ENCODE data around the gene ZFAND3. TPM values are rescaled to one million over a fixed set of nuclear protein-coding genes. Genes with fewer than 3 reads are reported as not detected.

Gene ZFAND3
- total RNA-seq, 2 experiments from 2014 or later: 8.3 to 33.8 TPM

DNA sequence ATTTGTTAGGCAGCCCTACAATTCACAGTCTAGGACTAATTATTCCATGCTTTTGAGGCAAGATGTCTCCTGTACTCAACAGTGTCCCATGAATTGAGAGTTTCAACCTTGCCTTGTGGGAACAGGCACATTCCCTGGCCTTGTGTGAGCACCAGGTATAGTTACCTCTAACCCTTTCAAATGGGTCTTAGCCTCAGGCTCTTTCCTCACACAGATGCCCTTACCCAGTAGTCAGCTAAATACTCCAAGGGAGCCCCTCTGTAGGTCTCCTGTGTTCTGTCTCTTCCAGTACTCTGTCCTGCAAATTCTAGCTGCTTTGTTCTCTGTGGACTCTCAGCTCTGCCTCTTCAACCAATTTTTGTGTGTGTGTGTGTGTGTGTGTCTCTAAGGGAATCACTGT lies 135.3 kb downstream of the ZFAND3 start:
- Histone ChIP-seq H3K4me2 (ENCODE audit: low read length) (no peak overlapping the region), H3K9me3 (ENCODE audit: low read length) (no peaks in the 10 kb centered on the region), H3K36me3 (ENCODE audit: insufficient read depth, low read length) (no peaks in the 10 kb centered on the region), H4K20me1 (ENCODE audit: insufficient read depth, low read length) (peaks cover 9% of the 10 kb centered on the region; the same call in 1 of the 2 replicates), H3K79me2 (ENCODE audit: insufficient read depth, low read depth, low read length) (peaks cover 10% of the 10 kb centered on the region; the same call in 1 of the 2 replicates), H2AFZ (ENCODE audit: low read length) (no peak overlapping the region), H3K9me2 (ENCODE audit: insufficient read depth, low read length) (no peaks in the 10 kb centered on the region), H3K27ac (ENCODE audit: low read depth, low read length, poor library complexity, severe bottlenecking) (no peak overlapping the region), H3K4me1 (ENCODE audit: insufficient read depth, low read length, poor library complexity, severe bottlenecking) (peaks cover 3% of the 10 kb centered on the region), H3K4me3 (ENCODE audit: low read depth, low read length, poor library complexity, severe bottlenecking) (no peak overlapping the region)
- POLR2A ChIA-PET: no interaction called here
- intact Hi-C loops (cut with micrococcal nuclease; ENCODE audit: unreplicated experiment): no loop called here
- TF ChIP-seq, protein P1, sequence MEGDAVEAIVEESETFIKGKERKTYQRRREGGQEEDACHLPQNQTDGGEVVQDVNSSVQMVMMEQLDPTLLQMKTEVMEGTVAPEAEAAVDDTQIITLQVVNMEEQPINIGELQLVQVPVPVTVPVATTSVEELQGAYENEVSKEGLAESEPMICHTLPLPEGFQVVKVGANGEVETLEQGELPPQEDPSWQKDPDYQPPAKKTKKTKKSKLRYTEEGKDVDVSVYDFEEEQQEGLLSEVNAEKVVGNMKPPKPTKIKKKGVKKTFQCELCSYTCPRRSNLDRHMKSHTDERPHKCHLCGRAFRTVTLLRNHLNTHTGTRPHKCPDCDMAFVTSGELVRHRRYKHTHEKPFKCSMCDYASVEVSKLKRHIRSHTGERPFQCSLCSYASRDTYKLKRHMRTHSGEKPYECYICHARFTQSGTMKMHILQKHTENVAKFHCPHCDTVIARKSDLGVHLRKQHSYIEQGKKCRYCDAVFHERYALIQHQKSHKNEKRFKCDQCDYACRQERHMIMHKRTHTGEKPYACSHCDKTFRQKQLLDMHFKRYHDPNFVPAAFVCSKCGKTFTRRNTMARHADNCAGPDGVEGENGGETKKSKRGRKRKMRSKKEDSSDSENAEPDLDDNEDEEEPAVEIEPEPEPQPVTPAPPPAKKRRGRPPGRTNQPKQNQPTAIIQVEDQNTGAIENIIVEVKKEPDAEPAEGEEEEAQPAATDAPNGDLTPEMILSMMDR (conservative IDR thresholded peaks at IDR 0.05; ENCODE audit: low read length): no peak
- no peak for TF ChIP-seq EZH2phosphoT487 (IDR thresholded peaks at IDR 0.05; ENCODE audit: borderline replicate concordance, low read depth, low read length)
- no TSS peak for BruUV-seq (replicated peaks)
- DNase-seq (ENCODE audit: low spot score): no peak
- CTCF ChIA-PET (ENCODE audit: unreplicated experiment): no interaction called here

DNA sequence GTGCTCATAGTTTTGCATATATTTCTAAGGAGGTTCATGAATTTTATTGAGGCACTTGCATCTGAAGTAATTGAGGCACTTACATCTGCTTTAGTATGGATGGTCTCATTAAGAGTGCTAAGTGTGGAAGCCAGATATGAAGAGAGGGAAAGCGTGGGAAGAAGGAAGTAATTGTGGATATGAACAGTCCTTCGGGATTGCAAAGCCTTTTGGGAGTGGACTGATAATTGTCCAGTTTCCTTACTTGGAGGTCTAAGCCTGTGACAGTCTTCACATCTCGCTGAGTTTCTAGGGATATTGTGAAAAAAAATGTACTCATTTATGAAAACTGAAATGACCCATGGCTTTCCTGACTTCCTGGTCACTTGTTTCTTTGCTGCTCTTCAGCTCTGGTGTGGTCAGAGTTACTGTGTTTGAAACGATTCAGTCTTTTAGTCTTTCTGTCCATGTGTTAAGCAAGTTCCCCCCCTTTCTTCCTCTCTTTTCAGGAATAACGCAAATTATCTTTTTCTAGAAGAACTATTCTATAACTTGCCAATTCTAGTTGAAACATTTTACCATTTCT lies 137.3 kb downstream of the ZFAND3 start:
- Histone ChIP-seq H2AFZ (ENCODE audit: low read length) (no peak overlapping the region), H3K4me2 (ENCODE audit: low read length) (no peak overlapping the region), H3K9me3 (ENCODE audit: low read length) (no peaks in the 10 kb centered on the region), H3K36me3 (ENCODE audit: insufficient read depth, low read length) (no peaks in the 10 kb centered on the region), H3K4me3 (ENCODE audit: low read depth, low read length, poor library complexity, severe bottlenecking) (no peak overlapping the region), H3K9me2 (ENCODE audit: insufficient read depth, low read length) (no peaks in the 10 kb centered on the region), H3K79me2 (ENCODE audit: insufficient read depth, low read depth, low read length) (peaks cover 10% of the 10 kb centered on the region; the same call in 1 of the 2 replicates), H3K4me1 (ENCODE audit: insufficient read depth, low read length, poor library complexity, severe bottlenecking) (peaks cover 4% of the 10 kb centered on the region), H3K27ac (ENCODE audit: low read depth, low read length, poor library complexity, severe bottlenecking) (no peak overlapping the region), H4K20me1 (ENCODE audit: insufficient read depth, low read length) (peaks cover 9% of the 10 kb centered on the region; the same call in 1 of the 2 replicates)
- ChIA-PET POLR2A (no interaction called here), CTCF (ENCODE audit: unreplicated experiment) (no interaction called here)
- no TSS peak for BruUV-seq (replicated peaks)
- no peak for DNase-seq (ENCODE audit: low spot score)
- TF ChIP-seq, protein P1 (conservative IDR thresholded peaks at IDR 0.05; ENCODE audit: low read length): no peak
- TF ChIP-seq EZH2phosphoT487 (IDR thresholded peaks at IDR 0.05; ENCODE audit: borderline replicate concordance, low read depth, low read length): no peak
- intact Hi-C loops (cut with micrococcal nuclease; ENCODE audit: unreplicated experiment): no loop called here

DNA sequence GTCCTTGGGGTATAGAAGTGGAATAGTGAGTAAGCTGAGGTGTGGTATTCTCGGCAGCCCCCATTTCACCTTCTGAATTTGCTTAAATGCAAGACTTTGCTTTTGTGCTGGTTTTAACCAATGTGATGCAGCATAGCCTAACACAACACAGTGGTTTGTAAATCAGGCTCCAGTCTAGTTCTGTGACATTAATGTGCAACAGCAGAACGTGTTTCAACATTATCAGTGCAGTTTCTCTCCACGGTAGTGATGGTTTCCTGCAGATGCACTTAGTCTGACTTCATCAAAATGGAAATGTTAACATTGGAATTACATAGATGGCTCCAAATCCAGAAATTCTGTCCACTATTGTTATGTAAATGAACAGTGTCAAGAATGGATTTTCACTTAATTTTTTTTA lies 139.5 kb downstream of the ZFAND3 start:
- Histone ChIP-seq H3K27ac (ENCODE audit: low read depth, low read length, poor library complexity, severe bottlenecking) (no peak overlapping the region), H3K9me3 (ENCODE audit: low read length) (no peaks in the 10 kb centered on the region), H2AFZ (ENCODE audit: low read length) (no peak overlapping the region), H3K36me3 (ENCODE audit: insufficient read depth, low read length) (no peaks in the 10 kb centered on the region), H3K9me2 (ENCODE audit: insufficient read depth, low read length) (no peaks in the 10 kb centered on the region), H3K4me3 (ENCODE audit: low read depth, low read length, poor library complexity, severe bottlenecking) (no peak overlapping the region), H3K4me2 (ENCODE audit: low read length) (no peak overlapping the region), H3K4me1 (ENCODE audit: insufficient read depth, low read length, poor library complexity, severe bottlenecking) (peaks cover 4% of the 10 kb centered on the region), H4K20me1 (ENCODE audit: insufficient read depth, low read length) (no peaks in the 10 kb centered on the region), H3K79me2 (ENCODE audit: insufficient read depth, low read depth, low read length) (no peaks in the 10 kb centered on the region)
- no TSS peak for BruUV-seq (replicated peaks)
- no peak for DNase-seq (ENCODE audit: low spot score)
- POLR2A ChIA-PET: interaction anchor here (0.7 kb wide), 2 partner anchors 15 to 23 kb away, joined by 3 read pairs; no protein-coding TSS in a partner anchor
- CTCF ChIA-PET (ENCODE audit: unreplicated experiment): no interaction called here
- TF ChIP-seq, protein P1 (conservative IDR thresholded peaks at IDR 0.05; ENCODE audit: low read length): no peak
- no peak for TF ChIP-seq EZH2phosphoT487 (IDR thresholded peaks at IDR 0.05; ENCODE audit: borderline replicate concordance, low read depth, low read length)
- intact Hi-C loops (cut with micrococcal nuclease; ENCODE audit: unreplicated experiment): no loop called here

All from OCI-LY7 (cell line).